GM12878 (cell line): ENCODE data around the gene SNAI1. TPM values are rescaled to one million over a fixed set of nuclear protein-coding genes. Genes with fewer than 3 reads are reported as not detected.

Experiments used
- ATAC-seq: fragments of 200-7000 bp; cut with Tn5 transposase; 3 replicates; pipeline ENCODE4 v1.9.1; 2020; ENCODE audit warnings: mild to moderate bottlenecking, moderate library complexity
- BruUV-seq: library from RNA; stranded (reverse); fragments of 400-500 nt; replicated peaks from 2 replicates; lab custom pipeline; 2021; lab: Mats Ljungman, UMichigan
- CTCF ChIA-PET: fragments of 300-600 bp; sonication (Branson Sonifier 250); formaldehyde crosslinking; extraction: SDS; loops from one replicate; lab custom pipeline; 2021; ENCODE audit warnings: inconsistent platforms; lab: Yijun Ruan, JAX
- POLR2A ChIA-PET: fragments of 350-600 bp; formaldehyde crosslinking; extraction: SDS; loops from one replicate; lab custom pipeline; 2021; ENCODE audit warnings: inconsistent platforms; lab: Charles Lee
- RAD21 ChIA-PET: fragments of 300-600 bp; sonication (Branson Sonifier 250); formaldehyde crosslinking; loops from one replicate; lab custom pipeline; 2023; ENCODE audit warnings: antibody characterized with exemption; ENCODE audit not compliant: unreplicated experiment; lab: Charles Lee
- SMC1A ChIA-PET: fragments of 300-600 bp; sonication (Branson Sonifier 250); formaldehyde crosslinking; loops from one replicate; lab custom pipeline; 2023; ENCODE audit not compliant: unreplicated experiment, uncharacterized antibody; lab: Charles Lee
- DNase-seq: peaks from one replicate; pipeline ENCODE4 v3.0.0-alpha.2; 2011; ENCODE audit warnings: low read depth, low spot score
- FAIRE-seq: peaks from 3 replicates; lab custom pipeline; 2011; peaks lifted over from hg19 to GRCh38; lab: Jason Lieb, UNC
- H2AFZ ChIP-seq: 2 replicates; pipeline ENCODE4 v1.6.0; 2011; ENCODE audit warnings: low read depth, low read length, control low read depth; ENCODE audit not compliant: control insufficient read depth
- H3K27ac ChIP-seq: 2 replicates; pipeline ENCODE4 v1.5.1; 2011; ENCODE audit warnings: control low read depth; ENCODE audit not compliant: control insufficient read depth, insufficient read depth
- H3K27me3 ChIP-seq, 2 experiments: replicated peaks in 1 of 2; 2 replicates each; pipeline versions ENCODE4 v1.6.0 to v1.6.1; 2011; ENCODE audit warnings: low read length in 1 of 2; ENCODE audit not compliant: control insufficient read depth in 2 of 2, insufficient read depth in 2 of 2
- H3K36me3 ChIP-seq, 2 experiments: 2 replicates each; pipeline ENCODE4 v1.5.1; 2011; ENCODE audit warnings: low read length in 1 of 2; ENCODE audit not compliant: control insufficient read depth in 2 of 2, insufficient read depth in 2 of 2
- H3K4me1 ChIP-seq: 2 replicates; pipeline ENCODE4 v1.6.1; 2011; ENCODE audit warnings: mild to moderate bottlenecking, low read length, moderate library complexity, mixed read lengths; ENCODE audit not compliant: control insufficient read depth, insufficient read depth
- H3K4me2 ChIP-seq: 2 replicates; pipeline ENCODE4 v1.6.0; 2011; ENCODE audit warnings: control low read depth; ENCODE audit not compliant: control insufficient read depth, insufficient read depth
- H3K4me3 ChIP-seq: fragments of 200-600 bp; sonication (generic); 2 replicates; pipeline ENCODE4 v1.5.1; 2016
- H3K79me2 ChIP-seq: 2 replicates; pipeline ENCODE4 v1.6.0; 2011; ENCODE audit warnings: low read length; ENCODE audit not compliant: control insufficient read depth, insufficient read depth
- H3K9ac ChIP-seq: 2 replicates; pipeline ENCODE4 v1.8.0; 2011; ENCODE audit warnings: low read length, control low read depth, mixed read lengths; ENCODE audit not compliant: control insufficient read depth, insufficient read depth
- H3K9me3 ChIP-seq: replicated peaks from 3 replicates; pipeline ENCODE4 v1.5.1; 2011; ENCODE audit warnings: mild to moderate bottlenecking, low read length; ENCODE audit not compliant: control insufficient read depth, insufficient read depth
- H4K20me1 ChIP-seq: 2 replicates; pipeline ENCODE4 v1.6.0; 2011; ENCODE audit not compliant: control insufficient read depth, insufficient read depth
- BRCA1 ChIP-seq: IDR thresholded peaks from 2 replicates; pipeline ENCODE4 v1.6.1; 2011; ENCODE audit warnings: low read depth, low read length, improper control_type of control experiment
- HDGF ChIP-seq: fragments of 450-650 bp; IDR thresholded peaks from 2 replicates; pipeline ENCODE4 v1.6.1; 2016; ENCODE audit warnings: antibody characterized with exemption
- IKZF2 ChIP-seq, 2 experiments: fragments of 450-650 bp; IDR thresholded peaks; 2 replicates each; pipeline ENCODE4 v1.6.1; 2017; ENCODE audit warnings: mild to moderate bottlenecking in 2 of 2, moderate library complexity in 2 of 2
- KLF5 ChIP-seq: fragments of 450-650 bp; IDR thresholded peaks from 2 replicates; pipeline ENCODE4 v1.6.1; 2014; ENCODE audit warnings: mild to moderate bottlenecking; ENCODE audit not compliant: partially characterized antibody
- MTA2 ChIP-seq: fragments of 450-650 bp; IDR thresholded peaks from 2 replicates; pipeline ENCODE4 v1.6.1; 2016; ENCODE audit warnings: low read depth, mild to moderate bottlenecking, moderate library complexity
- PAX8 ChIP-seq: fragments of 450-650 bp; IDR thresholded peaks from 2 replicates; pipeline ENCODE4 v1.6.1; 2017; ENCODE audit warnings: mild to moderate bottlenecking, moderate library complexity
- RFX5 ChIP-seq: IDR thresholded peaks from 2 replicates; pipeline ENCODE4 v1.6.1; 2011; ENCODE audit warnings: low read depth, low read length, improper control_type of control experiment
- STAT3 ChIP-seq: IDR thresholded peaks from 2 replicates; pipeline ENCODE4 v1.6.1; 2011; ENCODE audit warnings: low read depth, low read length, improper control_type of control experiment
- TBL1XR1 ChIP-seq: IDR thresholded peaks from 2 replicates; pipeline ENCODE4 v1.6.1; 2012; ENCODE audit warnings: low read depth, low read length, improper control_type of control experiment
- WRNIP1 ChIP-seq: IDR thresholded peaks from 2 replicates; pipeline ENCODE4 v1.6.1; 2011; ENCODE audit warnings: low read depth, low read length, improper control_type of control experiment, borderline replicate concordance
- YBX1 ChIP-seq: fragments of 450-650 bp; IDR thresholded peaks from 2 replicates; pipeline ENCODE4 v1.6.1; 2016; ENCODE audit warnings: antibody characterized with exemption
- WGBS: methylation state at CpG from one replicate; pipeline ENCODE4 v1.1.6; 2016; ENCODE audit warnings: low lambda C conversion rate; ENCODE audit not compliant: insufficient replicate concordance, insufficient coverage; ENCODE audit errors: missing lambda C conversion rate; 5-methylcytosine and 5-hydroxymethylcytosine counted together
- in situ Hi-C: fragments of 300-500 bp; cut with MboI; formaldehyde crosslinking; loops from 9 replicates; pipeline ENCODE4 v1.14.3; 2018; ENCODE audit warnings: mixed read lengths
- intact Hi-C: fragments of 100-400 bp; cut with micrococcal nuclease; formaldehyde crosslinking; loops from one replicate; pipeline ENCODE4 v1.14.2; 2022; ENCODE audit not compliant: unreplicated experiment
- polyA plus RNA-seq, 11 experiments: library from polyadenylated mRNA; depleted of rRNA in 4 of 11; unstranded in 6 of 11; stranded (reverse) in 5 of 11; fragments of >200 nt; fragmentation: Nextera tagmentation in 4 of 11; fragmentation: Illumina TruSeq in 1 of 11; extraction: Ambion mirVana in 4 of 11; extraction: Trizol in 1 of 11; gene quantifications; 1 replicate in 1 of 11; 2 replicates in 10 of 11; pipeline versions ENCODE4 v1.2.1 to v1.2.3, GENCODE V29; 2011 to 2016; ENCODE audit warnings: inconsistent platforms in 2 of 11, missing spikeins in 2 of 11, low read depth in 1 of 11
- total RNA-seq, 4 experiments: library from RNA; depleted of rRNA in 3 of 4; stranded (reverse); fragments of >200 nt in 3 of 4; fragmentation: Illumina TruSeq in 1 of 4; extraction: Trizol in 1 of 4; gene quantifications; 2 replicates each; pipeline versions ENCODE4 v1.2.1 to v1.2.3, GENCODE V29; 2013 to 2021
- TF ChIP-seq, protein P1 (sequence below): fragments of 450-650 bp; IDR thresholded peaks from 2 replicates; pipeline ENCODE4 v1.6.1; 2014; ENCODE audit warnings: mild to moderate bottlenecking
- TF ChIP-seq, protein P2 (sequence below): IDR thresholded peaks from 2 replicates; pipeline ENCODE4 v1.6.1; 2012; ENCODE audit warnings: low read depth, low read length, improper control_type of control experiment
- TF ChIP-seq, protein P3 (sequence below): fragments of 150-350 bp; IDR thresholded peaks from 2 replicates; pipeline ENCODE4 v1.6.1; 2014; ENCODE audit warnings: mild to moderate bottlenecking, low read depth, low read length
- TF ChIP-seq, protein P4 (sequence below): IDR thresholded peaks from 2 replicates; pipeline ENCODE4 v1.6.1; 2012; ENCODE audit warnings: low read depth, low read length, improper control_type of control experiment
- TF ChIP-seq, protein P5 (sequence below): IDR thresholded peaks from 2 replicates; pipeline ENCODE4 v1.6.1; 2011; ENCODE audit warnings: low read depth, mild to moderate bottlenecking, low read length, moderate library complexity, borderline replicate concordance; ENCODE audit errors: extremely low read depth
- TF ChIP-seq, protein P6 (sequence below): IDR thresholded peaks from 2 replicates; pipeline ENCODE4 v1.6.1; 2011; ENCODE audit warnings: borderline replicate concordance, low read depth, mild to moderate bottlenecking, moderate library complexity, mixed read lengths, low read length; ENCODE audit not compliant: insufficient read depth; ENCODE audit errors: extremely low read length

The SNAI1 gene
- total and polyA plus RNA-seq, 10 of the 15 experiments (the other 5 are each of a cell fraction or from before 2014, with no cell fraction given): 0.11 to 0.79 (median 0.24) TPM; not detected in 2

DNA sequence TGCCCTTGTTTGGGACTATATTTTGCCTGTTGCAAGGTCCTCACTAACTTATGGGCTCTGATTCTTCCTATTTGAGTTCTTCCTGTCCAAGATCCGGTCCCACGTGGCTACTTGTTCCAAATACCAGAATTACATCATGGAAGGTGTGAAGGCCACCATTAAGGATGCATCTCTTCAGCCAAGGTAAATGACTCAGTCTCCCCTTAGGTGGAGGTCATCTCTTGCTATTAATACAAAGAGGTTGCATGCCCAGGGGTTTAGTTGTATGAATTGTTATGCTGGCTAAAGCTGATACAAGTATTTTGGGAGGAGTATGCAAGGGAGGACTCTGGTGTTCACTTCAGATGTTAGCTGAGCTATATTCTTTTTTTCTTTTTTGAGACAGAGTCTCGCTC lies 37.5 kb upstream of the SNAI1 start (continued):
- TF ChIP-seq, protein P1, sequence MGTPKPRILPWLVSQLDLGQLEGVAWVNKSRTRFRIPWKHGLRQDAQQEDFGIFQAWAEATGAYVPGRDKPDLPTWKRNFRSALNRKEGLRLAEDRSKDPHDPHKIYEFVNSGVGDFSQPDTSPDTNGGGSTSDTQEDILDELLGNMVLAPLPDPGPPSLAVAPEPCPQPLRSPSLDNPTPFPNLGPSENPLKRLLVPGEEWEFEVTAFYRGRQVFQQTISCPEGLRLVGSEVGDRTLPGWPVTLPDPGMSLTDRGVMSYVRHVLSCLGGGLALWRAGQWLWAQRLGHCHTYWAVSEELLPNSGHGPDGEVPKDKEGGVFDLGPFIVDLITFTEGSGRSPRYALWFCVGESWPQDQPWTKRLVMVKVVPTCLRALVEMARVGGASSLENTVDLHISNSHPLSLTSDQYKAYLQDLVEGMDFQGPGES: no peak
- TF ChIP-seq WRNIP1 (no peak), MTA2 (no peak), HDGF (no peak)
- TF ChIP-seq, all 136 proteins: peak for 0

DNA sequence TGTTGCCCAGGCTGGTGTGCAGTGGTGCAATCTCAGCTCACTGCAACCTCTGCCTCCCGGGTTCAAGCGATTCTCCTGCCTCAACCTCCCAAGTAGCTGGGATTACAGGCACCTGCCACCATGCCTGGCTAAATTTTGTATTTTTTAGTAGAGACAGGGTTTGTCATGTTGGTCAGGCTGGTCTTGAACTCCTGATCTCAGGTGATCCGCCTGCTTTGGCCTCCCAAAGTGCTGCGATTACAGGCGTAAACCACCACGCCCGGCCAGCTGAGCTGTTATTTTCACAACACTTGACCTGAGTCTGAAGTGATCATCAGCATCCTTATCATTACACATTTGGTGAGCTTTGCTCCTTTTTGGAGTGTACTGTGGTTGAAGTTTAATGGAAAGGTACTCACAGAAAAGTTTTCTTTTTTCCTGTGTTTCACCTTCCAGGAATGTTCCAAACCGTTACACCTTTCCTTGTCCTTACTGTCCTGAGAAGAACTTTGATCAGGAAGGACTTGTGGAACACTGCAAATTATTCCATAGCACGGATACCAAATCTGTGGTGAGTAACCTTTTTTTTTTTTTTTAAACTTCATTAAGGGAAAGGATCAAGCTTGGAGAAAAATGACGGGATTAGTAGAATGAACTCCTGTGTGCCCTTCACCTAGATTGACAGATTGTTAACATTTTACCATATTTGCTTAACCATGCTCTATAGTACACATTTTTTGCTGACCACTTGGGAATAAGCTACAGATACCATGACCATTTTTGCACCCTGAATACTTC lies 36.9 kb upstream of the SNAI1 start:
- Histone ChIP-seq H3K4me3 (no peak overlapping the region), H3K79me2 (peaks cover 13% of the 10 kb centered on the region), H3K9me3 (no peaks in the 10 kb centered on the region), H2AFZ (no peak overlapping the region), H3K36me3 (peaks cover 8 to 32% of the 10 kb centered on the region in 2 experiments), H3K9ac (no peak overlapping the region), H3K4me1 (no peaks in the 10 kb centered on the region), H3K27me3 (no peaks in the 10 kb centered on the region), H4K20me1 (peaks cover 4% of the 10 kb centered on the region; the same call in 1 of the 2 replicates), H3K4me2 (no peak overlapping the region), H3K27ac (no peak overlapping the region)
- POLR2A ChIA-PET: interaction anchor here (1.0 kb wide), 1 partner anchor 120 kb away, joined by 3 read pairs; no protein-coding TSS in a partner anchor
- ATAC-seq: no peak
- no TSS peak for BruUV-seq
- CTCF ChIA-PET: interaction anchor here (0.7 to 1.1 kb wide), 5 partner anchors 11 to 126 kb away, joined by 3 to 4 read pairs (median 3); partner anchors contain the start of gene SPATA2
- intact Hi-C loops: no loop called here
- WGBS: 94% methylated on average over 10 of the region's 10 CpGs
- RAD21 ChIA-PET: interaction anchor here (1.4 kb wide), 1 partner anchor 11 kb away, joined by 3 read pairs; no protein-coding TSS in a partner anchor
- no peak for DNase-seq
- in situ Hi-C loops: no loop called here
- no peak for FAIRE-seq
- SMC1A ChIA-PET: no interaction called here
- TF ChIP-seq KLF5 (no peak), BRCA1 (no peak), STAT3 (no peak), IKZF2 (IDR thresholded peaks at IDR 0.05) (no peak), YBX1 (no peak), TBL1XR1 (no peak), RFX5 (no peak), PAX8 (no peak)
- TF ChIP-seq, protein P2, sequence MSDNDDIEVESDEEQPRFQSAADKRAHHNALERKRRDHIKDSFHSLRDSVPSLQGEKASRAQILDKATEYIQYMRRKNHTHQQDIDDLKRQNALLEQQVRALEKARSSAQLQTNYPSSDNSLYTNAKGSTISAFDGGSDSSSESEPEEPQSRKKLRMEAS: no peak
- TF ChIP-seq, protein P3, sequence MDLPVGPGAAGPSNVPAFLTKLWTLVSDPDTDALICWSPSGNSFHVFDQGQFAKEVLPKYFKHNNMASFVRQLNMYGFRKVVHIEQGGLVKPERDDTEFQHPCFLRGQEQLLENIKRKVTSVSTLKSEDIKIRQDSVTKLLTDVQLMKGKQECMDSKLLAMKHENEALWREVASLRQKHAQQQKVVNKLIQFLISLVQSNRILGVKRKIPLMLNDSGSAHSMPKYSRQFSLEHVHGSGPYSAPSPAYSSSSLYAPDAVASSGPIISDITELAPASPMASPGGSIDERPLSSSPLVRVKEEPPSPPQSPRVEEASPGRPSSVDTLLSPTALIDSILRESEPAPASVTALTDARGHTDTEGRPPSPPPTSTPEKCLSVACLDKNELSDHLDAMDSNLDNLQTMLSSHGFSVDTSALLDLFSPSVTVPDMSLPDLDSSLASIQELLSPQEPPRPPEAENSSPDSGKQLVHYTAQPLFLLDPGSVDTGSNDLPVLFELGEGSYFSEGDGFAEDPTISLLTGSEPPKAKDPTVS: no peak
- TF ChIP-seq, protein P4, sequence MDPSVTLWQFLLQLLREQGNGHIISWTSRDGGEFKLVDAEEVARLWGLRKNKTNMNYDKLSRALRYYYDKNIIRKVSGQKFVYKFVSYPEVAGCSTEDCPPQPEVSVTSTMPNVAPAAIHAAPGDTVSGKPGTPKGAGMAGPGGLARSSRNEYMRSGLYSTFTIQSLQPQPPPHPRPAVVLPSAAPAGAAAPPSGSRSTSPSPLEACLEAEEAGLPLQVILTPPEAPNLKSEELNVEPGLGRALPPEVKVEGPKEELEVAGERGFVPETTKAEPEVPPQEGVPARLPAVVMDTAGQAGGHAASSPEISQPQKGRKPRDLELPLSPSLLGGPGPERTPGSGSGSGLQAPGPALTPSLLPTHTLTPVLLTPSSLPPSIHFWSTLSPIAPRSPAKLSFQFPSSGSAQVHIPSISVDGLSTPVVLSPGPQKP: no peak
- TF ChIP-seq, protein P5, sequence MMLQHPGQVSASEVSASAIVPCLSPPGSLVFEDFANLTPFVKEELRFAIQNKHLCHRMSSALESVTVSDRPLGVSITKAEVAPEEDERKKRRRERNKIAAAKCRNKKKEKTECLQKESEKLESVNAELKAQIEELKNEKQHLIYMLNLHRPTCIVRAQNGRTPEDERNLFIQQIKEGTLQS: no peak
- TF ChIP-seq, protein P6, sequence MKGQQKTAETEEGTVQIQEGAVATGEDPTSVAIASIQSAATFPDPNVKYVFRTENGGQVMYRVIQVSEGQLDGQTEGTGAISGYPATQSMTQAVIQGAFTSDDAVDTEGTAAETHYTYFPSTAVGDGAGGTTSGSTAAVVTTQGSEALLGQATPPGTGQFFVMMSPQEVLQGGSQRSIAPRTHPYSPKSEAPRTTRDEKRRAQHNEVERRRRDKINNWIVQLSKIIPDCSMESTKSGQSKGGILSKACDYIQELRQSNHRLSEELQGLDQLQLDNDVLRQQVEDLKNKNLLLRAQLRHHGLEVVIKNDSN: no peak
